NCI-H748 (cell line): ENCODE data around the gene ANO1.
"Not testable (repeated sequence)": the region's sequence is repeated elsewhere in the genome, so short reads cannot be mapped to it uniquely, and the experiment has no call there.

Experiments
- DNase-seq: peaks from one replicate; lab custom pipeline; 2025; ENCODE audit not compliant: unreplicated experiment; lab: John Stamatoyannopoulos, UW

ANO1 gene

DNA sequence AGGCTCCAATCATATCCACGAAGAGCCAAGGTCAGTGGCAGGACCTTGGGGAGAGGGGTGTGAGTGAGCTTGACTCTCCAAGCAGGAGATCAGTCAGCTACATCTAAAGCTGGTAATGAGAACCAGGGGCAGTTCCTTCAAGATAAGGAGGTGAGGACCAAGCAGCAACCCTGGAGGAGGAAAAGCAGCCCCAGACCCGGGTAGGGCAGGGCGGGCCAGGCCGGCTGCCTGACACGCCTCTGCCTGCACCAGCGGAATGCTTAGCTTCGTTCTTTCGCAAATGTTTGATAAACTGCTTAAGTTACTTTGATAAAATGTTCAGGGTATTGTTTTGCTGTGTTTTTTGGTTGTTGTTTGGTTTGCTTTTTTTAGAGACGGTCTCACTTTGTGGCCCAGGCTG lies 106.3 kb downstream of the ANO1 start:
- DNase-seq, result no peak

DNA sequence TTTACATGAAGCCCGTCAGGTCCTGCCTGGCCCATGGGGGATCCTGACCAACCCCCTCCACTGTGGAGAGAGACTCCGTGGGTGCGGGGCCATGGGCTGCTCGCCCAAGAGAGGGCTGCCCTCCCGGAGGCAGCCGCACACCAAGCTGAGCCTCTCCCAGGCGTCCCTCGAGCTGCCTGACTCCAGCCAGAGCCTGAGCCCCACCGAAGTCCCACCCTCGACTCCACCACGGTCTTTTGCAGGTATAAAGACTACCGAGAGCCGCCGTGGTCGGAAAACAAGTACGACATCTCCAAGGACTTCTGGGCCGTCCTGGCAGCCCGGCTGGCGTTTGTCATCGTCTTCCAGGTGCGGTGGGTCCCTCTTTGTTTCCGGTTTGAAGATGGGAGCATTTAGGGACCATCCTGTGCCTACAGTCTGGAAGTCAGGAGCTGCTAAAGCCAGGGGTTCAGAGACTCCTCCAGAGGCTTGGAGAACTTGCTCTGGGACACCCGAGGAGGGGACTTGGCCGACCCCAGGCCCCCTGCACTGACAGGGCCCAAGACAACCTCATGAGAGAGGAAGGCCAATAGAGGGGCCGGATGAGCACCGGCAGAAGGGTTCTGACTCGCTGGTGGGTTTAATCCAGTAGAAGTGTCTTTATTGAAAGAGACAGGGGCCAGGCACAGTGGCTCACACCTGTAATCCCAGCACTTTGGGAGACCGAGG lies 107.4 kb downstream of the ANO1 start:
- no peak for DNase-seq

DNA sequence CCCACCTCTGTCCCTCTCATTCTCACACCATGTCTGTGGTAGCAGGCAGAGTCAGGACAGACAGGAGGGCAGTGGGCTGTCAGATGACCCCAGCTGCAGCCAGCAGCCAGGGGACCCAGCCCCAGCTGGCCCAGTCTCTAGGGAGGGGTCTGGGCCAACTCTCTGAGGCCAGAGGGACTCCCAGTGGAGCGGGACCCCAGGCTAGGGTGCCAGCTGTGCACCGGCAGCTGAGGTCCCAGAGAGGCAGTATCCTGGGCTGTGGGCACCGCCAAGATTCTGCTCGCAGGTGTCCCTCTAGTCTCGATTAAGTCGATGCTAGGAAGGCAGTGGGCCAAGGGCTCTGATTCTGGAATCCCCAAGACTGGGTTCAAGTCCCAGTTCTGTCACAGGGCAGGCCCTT lies 108.3 kb downstream of the ANO1 start:
- DNase-seq, result no peak

DNA sequence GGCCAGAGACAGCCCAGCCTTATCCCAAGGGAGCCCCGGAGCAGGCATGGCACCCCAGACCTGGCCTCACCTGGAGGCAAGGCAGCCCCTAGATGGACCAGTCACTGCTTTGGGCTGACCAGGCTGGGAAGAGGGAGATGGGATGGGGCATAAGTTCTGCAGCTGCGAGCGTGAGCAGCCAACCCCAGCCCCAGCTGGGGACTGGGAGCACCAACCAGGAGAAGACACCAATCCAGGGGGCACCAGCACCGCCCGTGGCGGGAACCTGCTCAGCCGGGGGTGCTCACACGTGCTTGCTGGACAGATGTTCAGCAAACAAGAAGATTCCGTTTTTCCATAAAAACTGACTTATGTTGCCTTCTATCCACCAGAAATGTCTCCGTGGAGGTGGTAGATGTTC lies 108.8 kb downstream of the ANO1 start:
- no peak for DNase-seq

DNA sequence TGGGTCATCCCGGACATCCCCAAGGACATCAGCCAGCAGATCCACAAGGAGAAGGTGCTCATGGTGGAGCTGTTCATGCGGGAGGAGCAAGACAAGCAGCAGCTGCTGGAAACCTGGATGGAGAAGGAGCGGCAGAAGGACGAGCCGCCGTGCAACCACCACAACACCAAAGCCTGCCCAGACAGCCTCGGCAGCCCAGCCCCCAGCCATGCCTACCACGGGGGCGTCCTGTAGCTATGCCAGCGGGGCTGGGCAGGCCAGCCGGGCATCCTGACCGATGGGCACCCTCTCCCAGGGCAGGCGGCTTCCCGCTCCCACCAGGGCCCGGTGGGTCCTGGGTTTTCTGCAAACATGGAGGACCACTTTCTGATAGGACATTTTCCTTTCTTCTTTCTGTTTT lies 109.7 kb downstream of the ANO1 start:
- no peak for DNase-seq

GRCh38 chr11:70189622-70190021 lies 111.5 kb downstream of the ANO1 start:
- DNase-seq, result no peak

DNA sequence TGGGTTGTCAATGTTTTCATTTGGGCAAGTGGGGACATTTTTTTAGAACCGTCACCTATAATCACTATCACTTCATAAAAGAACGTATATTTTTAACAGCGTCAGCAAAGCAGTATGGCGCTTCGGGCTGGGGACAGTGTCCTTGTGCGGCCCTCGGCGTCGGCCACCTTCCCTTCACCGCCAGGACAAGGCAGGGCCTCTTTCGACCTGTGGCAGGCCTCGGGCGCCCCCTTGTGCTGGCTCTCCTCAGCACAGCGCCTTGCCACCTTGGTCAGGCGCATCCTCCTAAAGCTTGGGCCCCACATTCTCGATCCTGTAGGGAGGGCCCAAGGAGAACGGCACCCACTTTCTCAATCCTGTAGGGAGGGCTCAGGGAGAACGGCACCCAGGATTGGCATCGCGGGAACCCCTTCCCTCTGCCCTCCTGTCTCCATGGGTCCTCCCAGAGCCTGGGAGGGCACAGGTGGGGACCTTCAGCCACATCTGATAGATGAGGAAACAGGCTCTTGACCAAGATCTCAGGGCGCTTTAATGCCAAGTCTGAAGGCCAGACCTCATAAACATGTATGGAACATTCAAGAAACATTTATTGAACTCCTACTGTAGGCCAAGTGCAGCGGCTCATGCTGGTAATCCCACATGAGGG lies 113.5 kb downstream of the ANO1 start:
- peak; percentile 73 for DNase-seq

- DNase-seq, result no peak
Observed at GRCh38 chr11:70192666-70193410, 114.7 kb downstream of the ANO1 start.

DNA sequence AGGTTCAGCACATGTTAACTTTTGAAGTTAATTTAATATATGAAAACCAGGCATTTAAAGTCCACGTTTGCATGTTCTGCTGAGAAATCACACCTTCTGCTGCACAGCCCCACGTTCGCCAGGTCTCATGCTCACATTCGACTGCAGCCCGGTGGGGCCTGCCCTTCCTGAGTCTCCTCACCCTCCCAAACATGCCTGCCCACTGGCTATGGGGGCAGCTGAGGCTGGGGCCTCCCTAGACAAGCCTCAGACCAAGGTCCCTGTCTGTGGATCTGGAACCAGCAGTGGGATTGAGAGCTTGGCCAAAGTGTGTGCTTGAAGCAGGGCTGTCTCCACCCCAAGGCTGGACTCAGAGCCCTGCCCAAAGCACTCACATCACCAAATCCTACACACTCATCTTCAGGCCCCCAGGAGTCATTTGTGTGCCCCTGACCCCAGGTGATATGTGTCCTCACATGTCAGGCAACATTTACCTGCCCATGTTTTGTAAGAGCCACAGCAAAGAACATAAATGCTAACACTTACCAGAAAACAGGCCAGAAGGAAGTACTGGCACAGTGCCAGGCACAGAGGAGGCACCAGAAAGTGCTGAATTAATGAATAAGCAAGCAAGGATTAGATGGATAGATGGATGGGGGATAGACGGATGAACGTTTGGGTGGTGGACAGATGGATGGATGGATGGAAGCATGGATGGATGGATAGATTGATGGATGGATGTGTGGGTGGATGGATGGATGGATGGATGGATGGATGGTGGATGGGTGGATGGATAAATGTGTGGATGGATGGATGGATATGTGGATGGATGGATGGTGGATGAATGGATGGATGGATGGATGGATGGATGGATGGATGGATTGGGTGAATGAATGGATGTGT lies 115.5 kb downstream of the ANO1 start:
- no peak for DNase-seq

- DNase-seq, result no peak
Observed at GRCh38 chr11:70194792-70195791, 117.0 kb downstream of the ANO1 start.

- DNase-seq, result no peak
Observed at GRCh38 chr11:70200212-70200844, 122.2 kb downstream of the ANO1 start.

DNA sequence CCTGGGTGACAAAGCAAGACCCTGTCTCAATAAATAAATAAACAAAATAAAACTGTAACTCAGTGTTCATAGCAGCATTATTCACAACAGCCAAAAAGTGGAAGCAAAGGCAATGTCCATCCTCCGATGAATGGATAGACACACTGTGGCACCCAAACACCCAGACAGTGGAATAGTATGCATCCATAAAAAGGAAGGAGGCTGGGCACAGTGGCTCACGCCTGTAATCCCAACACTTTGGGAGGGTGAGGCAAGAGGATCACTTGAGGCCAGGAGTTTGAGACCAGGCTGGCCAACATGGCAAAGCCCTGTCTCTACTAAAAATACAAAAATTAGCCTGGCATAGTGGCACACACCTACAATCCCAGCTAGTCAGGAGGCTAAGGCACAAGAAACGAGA lies 122.9 kb downstream of the ANO1 start:
- not testable (repeated sequence) for DNase-seq

DNA sequence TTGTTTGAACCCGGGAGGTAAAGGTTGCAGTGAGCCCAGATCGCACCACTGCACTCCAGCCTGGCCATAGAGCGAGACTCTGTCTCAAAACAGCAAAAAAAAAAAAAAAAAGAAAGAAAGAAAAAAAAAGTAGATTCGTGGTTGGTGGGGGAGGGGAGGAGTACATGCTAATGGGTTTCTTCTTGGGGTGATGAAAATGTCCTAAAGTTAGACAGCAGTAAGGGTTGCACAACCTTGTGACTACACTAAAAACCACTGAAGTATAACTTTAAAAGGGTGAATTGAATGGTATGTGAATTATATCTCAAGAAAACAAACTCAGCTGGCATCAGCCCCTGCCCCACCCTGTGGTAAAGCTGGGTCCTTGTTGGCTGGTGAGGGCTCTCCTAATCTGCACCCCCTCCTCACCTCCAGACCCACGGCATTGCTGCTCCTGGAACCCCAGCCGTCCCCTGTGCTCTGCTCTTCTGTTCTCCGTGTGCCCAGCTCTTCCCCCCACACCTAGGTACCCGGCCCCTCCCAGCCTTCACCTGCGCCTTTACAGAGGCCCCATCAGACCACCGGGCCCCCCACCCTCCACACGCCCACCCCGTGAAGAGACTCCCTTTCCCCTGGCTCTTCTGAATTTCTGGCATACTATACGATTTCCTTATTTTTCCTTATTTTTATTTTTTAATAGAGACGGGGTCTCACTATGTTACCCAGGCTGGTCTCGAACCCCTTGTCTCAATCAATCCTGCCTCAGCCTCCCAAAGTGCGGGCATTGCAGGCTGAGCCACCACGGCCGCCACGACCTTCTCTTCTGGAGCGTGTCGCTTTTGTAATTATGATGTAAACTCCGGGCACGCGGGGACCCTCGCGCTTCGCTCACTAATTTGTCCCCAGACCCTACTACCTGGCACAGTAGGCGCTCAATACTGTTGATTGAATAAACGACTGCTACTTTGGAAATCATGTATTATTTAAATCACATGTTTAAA lies 124.1 kb downstream of the ANO1 start:
- no peak for DNase-seq

- DNase-seq, result peak; percentile 94
Observed at GRCh38 chr11:70202920-70203750, 125.0 kb downstream of the ANO1 start, which contains the start of gene FADD. Gene FADD (plus strand): TSS chr11:70203296. CDS start chr11:70203460, 164 bp downstream.

GRCh38 chr11:70203751-70204465 lies 125.8 kb downstream of the ANO1 start:
- peak; percentile 44 for DNase-seq

- DNase-seq, result no peak
Observed at GRCh38 chr11:70204466-70204799, 126.3 kb downstream of the ANO1 start.
